Right lung (tissue), 5 donors: ENCODE measurements around the gene MBD3. TPM values are rescaled to one million over a fixed set of nuclear protein-coding genes. Genes with fewer than 3 reads are reported as not detected.
"Not testable (repeated sequence)": the region's sequence is repeated elsewhere in the genome, so short reads cannot be mapped to it uniquely, and the experiment has no call there.

Experiments used
- DNase-seq, 2 donors: peaks; one replicate each; pipeline ENCODE4 v3.0.0-alpha.2; 2013
- polyA plus RNA-seq, 5 donors: library from polyadenylated mRNA; unstranded; fragments of 120-200 nt; gene quantifications; one replicate each; pipeline versions ENCODE4 v1.2.1 to v1.2.3, GENCODE V29; 2013; ENCODE audit warnings: inconsistent platforms in 1 of 5, low replicate concordance in 1 of 5; ENCODE audit not compliant: insufficient read length in 5 of 5, insufficient read depth in 1 of 5

Gene MBD3
- polyA plus RNA-seq, 5 donors = 35.7 to 87.1 (median 46.5) TPM

GRCh38 chr19:1551068-1552040, 41.3 kb downstream of the MBD3 start:
- DNase-seq = no peak

- no peak for DNase-seq
These were observed 43.2 kb downstream of the MBD3 start for GRCh38 chr19:1549332-1549945.

- no peak for DNase-seq
These were observed 52.2 kb downstream of the MBD3 start for GRCh38 chr19:1540365-1540925.

- DNase-seq = not testable (repeated sequence)
These were observed 52.9 kb downstream of the MBD3 start for GRCh38 chr19:1539749-1540148.

GRCh38 chr19:1538978-1539377, 53.7 kb downstream of the MBD3 start:
- no peak for DNase-seq

- not testable (repeated sequence) for DNase-seq
These were observed 57.0 kb downstream of the MBD3 start for GRCh38 chr19:1535699-1536098.

GRCh38 chr19:1534972-1535371, 57.7 kb downstream of the MBD3 start:
- no peak for DNase-seq

GRCh38 chr19:1533510-1534150, 59.0 kb downstream of the MBD3 start:
- DNase-seq = no peak

- DNase-seq = no peak
These were observed 60.7 kb downstream of the MBD3 start for GRCh38 chr19:1532003-1532402.

GRCh38 chr19:1531587-1531986, 61.1 kb downstream of the MBD3 start:
- no peak for DNase-seq

GRCh38 chr19:1530856-1531255, 61.8 kb downstream of the MBD3 start:
- not testable (repeated sequence) for DNase-seq

- DNase-seq = no peak
These were observed 63.2 kb downstream of the MBD3 start for GRCh38 chr19:1529430-1529816.

- DNase-seq = no peak
These were observed 63.9 kb downstream of the MBD3 start for GRCh38 chr19:1528596-1529429.

- no peak for DNase-seq
These were observed 64.9 kb downstream of the MBD3 start for GRCh38 chr19:1527650-1528309.

- no peak for DNase-seq
These were observed 65.6 kb downstream of the MBD3 start for GRCh38 chr19:1526979-1527649.

- no peak for DNase-seq
These were observed 66.4 kb downstream of the MBD3 start for GRCh38 chr19:1526066-1526778.

GRCh38 chr19:1525343-1525742, 67.3 kb downstream of the MBD3 start:
- DNase-seq = no peak

- no peak for DNase-seq
These were observed 67.7 kb downstream of the MBD3 start for GRCh38 chr19:1524972-1525325.

GRCh38 chr19:1524287-1524971, 68.2 kb downstream of the MBD3 start:
- no peak for DNase-seq
